ENCODE data around the gene CSNK1D.
"Not testable (repeated sequence)": the region's sequence is repeated elsewhere in the genome, so short reads cannot be mapped to it uniquely, and the experiment has no call there.

Gene CSNK1D

DNA sequence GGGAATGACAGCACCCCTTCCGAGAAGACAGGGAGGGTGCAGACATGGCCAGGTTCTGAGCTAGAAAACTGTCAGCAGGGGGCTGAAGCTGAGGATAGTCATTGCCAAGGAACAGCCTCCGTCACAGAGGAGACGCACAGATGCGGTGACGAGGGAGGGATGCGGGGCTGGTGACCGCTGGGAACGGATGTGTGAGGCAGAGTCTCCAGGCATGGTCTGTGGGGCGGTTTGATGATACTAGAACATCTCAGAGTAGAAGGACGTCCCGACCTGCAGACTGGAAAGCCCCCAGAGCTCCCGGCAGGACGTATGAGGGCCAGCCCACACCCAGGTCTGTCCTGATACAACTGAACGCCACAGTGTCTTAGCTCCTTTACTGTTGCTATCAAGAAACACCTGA, 1.8 kb upstream of the CSNK1D start:
- DNase-seq (ENCODE audit: low read depth in 1 of 2, low spot score in 1 of 2): no peak

DNA sequence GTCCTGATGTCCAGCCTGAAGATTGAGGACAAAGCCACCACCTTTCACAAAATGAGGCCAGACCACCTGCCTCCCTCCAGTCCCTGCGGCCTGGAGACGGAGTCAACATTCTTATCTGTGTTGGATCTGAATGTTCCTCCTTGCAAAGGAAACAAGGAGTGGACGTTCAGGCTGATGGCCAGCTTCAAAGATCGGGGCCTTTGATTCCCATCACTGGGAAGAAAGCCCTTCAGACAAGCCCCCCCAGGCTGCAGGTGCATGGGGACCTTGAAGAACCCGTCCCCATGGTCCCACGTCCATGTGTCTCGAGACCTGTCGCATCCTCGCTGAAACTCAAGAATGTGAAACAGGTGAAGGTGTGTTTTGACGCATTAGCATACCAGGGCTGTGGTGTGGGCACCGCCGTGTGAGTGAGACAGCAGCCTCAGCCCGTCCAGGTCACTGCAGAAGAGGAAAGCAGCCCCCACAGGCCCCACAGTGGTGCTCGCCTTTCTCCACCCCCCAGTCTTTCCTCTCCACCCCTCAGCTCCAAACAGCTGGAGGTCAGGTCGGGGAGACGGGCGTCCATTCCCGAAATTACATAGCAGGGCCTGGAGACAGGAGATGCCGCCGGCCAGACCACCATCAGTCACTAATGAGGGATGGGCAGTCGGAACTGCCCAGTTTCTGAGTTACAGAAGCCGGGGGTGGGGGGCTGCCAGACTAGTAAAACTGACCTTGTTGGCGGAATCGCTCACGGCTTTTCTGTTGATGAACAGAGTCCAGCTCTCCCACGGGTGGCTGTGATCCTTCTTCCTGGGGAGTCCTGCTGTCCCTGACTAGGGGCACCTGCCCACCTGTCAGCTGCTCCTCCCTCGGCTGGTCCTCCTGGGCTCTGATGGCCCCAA, 877 bp upstream of the CSNK1D start:
- no peak for DNase-seq (ENCODE audit: low read depth in 1 of 2, low spot score in 1 of 2)

DNA sequence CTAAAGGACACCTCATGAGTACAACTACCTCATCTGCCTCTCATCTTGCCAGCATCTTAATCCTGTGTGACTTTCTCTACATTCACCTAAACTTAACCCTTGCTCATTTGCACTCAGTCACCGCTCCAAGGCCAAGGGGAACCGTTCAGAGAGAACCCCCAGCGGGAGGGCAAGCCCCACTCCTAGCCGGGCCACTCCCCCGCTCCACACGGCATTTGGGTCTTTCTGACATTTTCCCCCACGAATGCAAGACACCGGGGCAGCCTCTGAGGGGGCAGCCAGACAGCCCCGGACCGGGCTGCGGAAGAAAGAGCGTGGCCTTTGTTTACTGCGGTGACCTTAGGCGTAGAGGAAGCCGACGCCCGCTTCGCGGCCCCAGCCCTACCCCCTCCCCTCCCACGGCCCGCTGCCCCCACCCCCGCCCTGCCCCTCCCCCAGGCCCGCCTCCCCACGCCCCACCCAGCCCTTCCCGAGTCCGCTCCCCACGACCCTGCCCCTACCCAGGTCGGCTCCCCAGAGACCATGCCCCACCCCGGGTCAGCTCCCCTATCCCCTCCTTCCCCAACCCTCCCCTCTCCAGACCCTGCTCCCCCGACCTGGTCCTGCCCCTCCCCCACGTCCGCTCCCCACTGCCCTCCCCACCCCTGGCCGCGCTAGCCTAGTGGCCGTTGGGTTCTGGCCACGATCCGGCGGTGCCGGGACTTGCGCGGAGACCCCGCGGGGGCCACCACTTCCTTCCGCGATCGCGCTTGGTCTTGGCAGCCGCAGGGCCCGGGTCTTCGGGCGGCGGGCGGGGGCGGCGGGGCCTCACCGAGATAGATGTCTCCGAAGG, 789 bp downstream of the CSNK1D start:
- no peak for DNase-seq (ENCODE audit: low read depth in 1 of 2, low spot score in 1 of 2)

DNA sequence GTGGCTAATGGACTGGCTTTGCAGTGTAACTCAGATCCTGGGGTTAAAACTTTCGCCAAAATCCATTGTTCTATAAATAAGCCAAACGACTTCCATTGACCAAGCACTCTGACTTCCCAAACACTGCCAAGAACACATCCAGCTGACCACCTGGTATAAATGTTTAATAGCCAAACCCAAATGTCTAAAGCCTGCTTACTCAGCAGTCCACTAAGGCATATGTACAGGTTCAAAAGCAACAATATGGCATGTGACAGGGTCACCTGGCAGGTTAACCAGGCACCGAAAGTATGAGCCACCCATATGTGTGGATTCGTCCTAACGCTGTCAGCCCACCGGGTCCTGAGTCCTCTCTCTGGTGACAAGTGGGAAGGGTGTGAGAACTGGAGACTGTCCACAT, 2.1 kb downstream of the CSNK1D start:
- DNase-seq (ENCODE audit: low read depth in 1 of 2, low spot score in 1 of 2): no peak

DNA sequence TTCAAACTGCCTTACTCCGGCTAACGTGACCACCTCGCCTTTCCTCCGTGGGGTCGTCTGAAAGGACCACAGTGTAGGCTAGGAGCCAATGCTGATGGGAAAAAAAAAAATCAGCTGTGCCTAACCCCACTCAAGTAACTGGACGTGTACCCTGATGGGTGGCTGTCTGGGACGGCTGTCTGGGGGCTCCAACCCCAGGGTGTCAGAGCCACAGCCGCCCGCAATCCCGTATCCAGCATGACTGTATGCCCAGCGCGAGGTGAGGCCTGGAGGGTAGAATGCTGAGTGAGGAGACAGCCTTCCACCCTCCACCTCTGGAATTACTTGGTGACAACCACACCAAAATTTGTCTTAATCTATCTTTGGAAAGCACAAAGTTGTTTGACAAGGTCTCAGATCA, 2.8 kb downstream of the CSNK1D start:
- no peak for DNase-seq (ENCODE audit: low read depth in 1 of 2, low spot score in 1 of 2)

DNA sequence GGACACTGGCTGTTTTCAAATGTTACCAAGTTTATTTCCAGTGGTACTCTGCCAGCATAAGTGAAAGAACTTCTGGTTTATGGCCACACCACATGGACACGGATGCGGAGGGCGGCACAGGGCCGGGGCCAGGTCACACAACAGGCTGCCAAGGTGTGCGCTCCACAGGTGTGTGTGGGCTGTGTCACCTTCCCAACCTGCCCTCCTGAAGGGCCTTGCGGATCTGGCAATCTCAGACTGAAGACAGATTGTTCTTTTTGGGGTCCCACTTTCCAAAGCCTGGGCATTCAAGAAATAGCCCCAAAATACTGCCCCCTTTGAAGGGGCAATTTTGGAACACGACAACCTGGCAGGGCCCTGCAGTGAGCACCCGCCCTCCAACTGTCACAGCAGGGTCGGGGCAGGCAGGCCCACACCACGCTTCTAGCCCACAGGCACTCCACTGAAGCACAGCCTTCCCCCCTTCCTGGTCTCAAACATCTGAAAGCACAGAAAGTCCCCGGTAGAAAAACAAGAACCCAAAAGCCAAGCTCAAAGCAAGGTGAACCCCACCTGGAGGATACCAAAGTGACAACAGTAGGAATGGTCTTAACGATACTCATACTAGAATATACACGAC, 3.5 kb downstream of the CSNK1D start:
- DNase-seq (ENCODE audit: low read depth in 1 of 2, low spot score in 1 of 2): no peak

DNA sequence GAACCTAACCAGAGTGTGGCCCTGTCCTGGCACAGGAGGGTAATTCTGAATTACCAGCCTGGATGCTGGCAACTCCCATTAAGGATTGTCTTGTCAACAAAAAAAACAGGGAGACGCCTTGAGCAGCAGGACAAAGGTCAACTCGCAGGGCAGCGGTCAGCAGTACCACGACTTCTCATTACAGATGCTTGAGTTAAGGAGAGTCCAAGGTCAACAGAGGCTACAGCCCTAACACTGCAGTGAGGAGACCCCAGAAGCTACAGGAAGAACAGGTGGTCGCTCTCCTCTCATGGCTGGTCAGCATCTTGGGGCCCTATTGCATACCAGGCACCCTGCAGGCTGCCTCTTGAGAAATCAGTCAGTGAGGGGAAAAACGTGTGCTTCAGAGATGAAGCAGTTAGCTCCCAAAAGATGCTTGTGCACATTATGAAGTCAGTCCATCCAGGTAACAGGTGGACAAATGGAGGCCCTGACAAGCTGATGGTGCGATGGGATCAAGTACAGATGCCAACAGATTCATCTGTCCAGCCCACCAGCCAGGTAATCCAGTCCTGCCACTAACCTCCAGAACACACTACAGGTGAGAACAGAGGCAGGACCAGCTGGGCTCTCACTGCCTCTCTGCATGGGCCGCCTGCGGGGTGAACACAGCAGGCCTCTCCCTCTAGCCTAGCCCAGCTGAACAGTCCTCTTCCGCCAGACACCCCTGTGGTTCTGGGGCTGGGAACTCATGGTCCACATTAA, 4.2 kb downstream of the CSNK1D start:
- DNase-seq (ENCODE audit: low read depth in 1 of 2, low spot score in 1 of 2): no peak

DNA sequence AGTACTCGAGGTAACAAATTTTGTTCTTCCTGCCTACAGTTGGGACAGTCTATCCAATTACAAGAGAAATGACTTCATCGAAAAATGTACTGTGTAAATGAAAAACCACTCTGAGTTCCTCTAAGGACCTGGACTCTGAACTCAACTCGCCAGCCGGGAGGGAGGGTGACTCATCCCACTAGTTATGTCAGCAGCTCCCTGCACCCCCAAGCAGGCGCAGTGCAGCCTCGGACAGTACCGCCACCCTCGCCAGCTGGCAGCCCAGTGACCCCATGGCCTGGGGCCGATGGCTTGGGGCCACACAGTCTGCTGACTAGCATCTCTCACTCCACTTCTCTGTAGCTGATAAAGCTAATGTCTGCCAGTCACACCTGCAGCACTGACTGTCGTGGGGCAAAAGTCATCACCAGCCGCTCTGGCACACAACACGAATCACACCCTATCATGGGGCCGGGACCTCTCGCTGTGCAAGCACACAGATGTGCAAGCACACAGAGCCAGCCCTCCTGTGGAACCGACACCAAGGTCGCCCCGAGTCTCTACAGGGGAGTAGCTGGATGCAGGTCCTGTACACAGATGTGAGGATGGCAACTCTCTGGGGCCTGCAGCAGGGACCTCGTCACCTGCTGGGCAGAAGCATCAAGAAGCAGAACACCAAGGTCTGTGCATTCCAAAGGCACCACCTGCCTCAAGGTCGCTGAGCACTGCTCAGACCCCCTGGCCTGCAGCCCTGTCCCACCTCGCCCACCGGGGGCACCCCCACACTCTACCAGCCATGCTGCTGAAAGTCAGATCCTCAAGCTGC, 5.7 kb downstream of the CSNK1D start:
- DNase-seq (ENCODE audit: low read depth in 1 of 2, low spot score in 1 of 2): no peak

DNA sequence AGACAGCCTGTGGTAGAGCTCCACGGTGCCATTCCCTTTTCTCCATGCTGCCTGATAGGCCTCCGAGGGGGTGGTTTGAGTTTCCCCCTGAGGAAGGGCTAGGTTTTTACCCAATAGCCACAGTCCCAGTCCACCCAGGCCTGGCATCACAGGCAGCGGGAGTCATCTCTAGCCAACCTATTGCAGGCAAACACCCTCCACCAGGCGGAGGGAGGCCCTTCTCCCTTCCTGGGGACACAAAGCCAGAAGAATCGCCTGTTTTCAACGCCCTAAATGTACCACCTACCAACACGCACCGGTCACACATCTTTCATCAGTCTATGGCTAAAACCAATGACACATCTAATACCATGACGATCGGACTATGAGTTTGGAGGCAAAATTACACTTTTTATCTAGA, 7.4 kb downstream of the CSNK1D start:
- no peak for DNase-seq (ENCODE audit: low read depth in 1 of 2, low spot score in 1 of 2)

DNA sequence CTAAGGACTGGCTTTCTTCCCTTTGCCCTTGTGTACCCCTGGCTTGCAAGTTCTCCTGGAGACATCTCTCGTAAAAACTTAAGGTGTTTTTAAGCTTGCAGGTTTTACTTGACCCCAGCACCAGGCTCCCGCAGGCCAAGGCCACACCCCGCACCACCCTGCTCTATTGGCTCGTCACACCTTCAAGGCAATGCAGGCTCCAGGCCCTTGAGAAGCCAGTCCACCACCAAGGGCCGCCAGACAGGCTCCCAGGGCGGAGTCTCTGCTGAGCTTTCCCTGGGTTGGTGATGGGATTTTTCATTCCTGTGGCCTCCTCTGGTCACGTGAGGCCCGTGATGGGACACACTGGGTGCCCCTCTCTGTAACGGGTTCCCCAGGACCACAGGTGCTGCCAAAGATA, 9.9 kb downstream of the CSNK1D start:
- no peak for DNase-seq (ENCODE audit: low read depth in 1 of 2, low spot score in 1 of 2)

DNA sequence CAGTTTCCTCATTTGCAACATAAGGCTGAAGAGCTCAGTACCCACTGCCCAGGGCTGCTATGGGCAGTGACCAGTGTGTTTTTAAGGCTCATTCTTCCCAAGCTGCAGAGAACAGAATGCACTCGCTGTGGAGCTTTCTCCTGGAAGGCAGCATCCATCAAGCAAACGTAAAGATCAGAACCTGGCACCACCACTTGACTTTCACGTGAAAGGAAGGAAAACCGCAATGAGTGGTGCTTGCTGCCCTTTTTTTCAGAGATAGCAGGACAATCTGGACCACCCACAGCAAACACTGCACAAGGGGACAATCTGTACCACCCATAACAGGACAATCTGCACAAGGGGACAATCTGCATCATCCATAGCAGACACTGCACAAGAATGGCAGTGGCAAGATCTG, 11.2 kb downstream of the CSNK1D start:
- no peak for DNase-seq (ENCODE audit: low read depth in 1 of 2, low spot score in 1 of 2)

DNA sequence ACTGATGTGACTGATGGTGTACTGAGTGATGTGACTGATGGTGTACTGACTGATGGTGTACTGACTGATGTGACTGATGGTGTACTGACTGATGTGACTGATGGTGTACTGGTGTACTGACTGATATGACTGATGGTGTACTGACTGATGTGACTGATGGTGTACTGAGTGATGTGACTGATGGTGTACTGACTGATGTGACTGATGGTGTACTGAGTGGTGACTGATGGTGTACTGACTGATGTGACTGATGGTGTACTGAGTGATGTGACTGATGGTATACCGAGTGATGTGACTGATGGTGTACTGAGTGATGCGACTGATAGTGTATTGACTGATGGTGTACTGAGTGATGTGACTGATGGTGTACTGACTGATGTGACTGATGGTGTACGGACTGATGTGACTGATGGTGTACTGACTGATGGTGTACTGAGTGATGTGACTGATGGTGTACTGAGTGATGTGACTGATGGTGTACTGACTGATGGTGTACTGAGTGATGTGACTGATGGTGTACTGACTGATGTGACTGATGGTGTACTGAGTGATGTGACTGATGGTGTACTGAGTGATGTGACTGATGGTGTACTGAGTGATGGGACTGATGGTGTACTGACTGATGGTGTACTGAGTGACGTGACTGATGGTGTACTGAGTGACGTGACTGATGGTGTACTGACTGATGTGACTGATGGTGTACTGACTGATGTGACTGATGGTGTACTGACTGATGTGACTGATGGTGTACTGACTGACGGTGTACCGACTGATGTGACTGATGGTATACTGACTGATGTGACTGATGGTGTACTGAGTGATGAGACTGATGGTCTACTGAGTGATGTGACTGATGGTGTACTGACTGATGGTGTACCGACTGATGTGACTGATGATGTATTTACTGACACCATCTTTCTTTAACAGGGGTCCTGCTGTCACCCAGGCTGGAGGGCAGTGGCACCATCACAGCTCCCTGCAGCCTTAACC, 13.2 kb downstream of the CSNK1D start:
- not testable (repeated sequence) for DNase-seq (ENCODE audit: low read depth in 1 of 2, low spot score in 1 of 2)

DNA sequence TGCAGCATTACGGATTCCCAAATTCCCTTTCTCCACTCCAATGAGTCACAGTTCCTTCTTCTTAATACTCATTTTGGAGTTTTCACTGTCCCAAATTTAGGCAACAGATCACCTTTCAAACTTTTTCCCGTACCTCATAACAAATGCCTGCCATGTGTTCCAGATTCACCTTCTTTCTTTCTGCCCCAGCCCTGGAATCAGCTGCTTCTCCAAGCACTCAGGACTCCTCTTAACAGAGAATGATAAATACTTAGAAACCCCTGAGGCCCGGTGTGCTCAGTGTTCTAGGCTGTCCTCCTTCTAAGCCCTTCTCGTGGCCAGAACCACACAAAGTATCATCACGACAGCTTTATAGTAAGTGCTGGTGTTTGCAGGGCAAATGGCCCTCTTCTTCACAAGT, 14.9 kb downstream of the CSNK1D start:
- DNase-seq (ENCODE audit: low read depth in 1 of 2, low spot score in 1 of 2): no peak

DNA sequence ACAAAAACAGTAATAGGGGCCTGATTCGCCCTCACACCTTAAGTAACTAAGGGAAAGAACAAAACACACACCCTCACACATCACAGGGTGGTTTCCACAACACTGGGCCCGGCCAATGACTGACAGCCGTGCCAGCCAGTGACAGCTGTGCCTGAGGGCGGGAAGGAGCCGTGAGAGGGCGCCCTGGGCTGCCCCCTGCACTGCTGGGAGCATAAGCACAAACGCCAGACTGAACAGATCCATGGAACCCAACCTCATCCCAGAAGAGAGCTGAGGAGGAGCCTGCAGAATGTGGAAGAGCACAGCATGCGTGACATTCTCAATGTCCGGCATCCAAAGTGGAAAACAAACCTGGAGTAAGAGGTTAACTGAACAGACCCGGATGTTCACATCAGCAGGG, 16.0 kb downstream of the CSNK1D start:
- DNase-seq (ENCODE audit: low read depth in 1 of 2, low spot score in 1 of 2): peak in 1 of 2 donors; percentile 46

DNA sequence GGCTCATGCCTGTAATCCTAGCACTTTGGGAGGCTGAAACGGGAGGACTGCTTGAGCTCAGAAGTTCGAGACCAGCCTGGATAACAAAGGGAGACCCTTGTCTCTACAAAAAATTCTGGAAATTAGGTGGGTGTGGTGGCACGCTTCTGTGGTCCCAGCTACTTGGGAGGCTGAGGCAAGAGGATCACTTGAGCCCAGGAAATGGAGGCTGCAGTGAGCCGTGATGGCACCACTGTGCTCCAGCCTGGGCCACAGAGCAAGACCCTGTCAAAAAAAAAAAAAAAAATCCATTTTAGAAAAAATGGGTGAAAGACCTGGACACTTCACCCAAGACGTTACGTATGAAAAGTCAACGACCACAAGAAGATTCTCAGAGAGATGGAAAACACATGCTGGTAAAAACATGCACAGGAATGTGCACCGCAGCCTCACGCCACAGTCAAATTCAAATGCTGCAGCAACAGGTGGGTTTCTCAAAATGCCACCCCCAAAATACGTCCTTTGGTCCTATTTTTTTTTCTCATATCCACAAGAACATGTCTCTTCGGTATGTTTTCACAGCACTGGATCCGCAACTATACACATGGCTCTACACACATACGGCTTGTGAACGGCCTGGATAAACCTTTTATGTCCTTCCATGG, 17.1 kb downstream of the CSNK1D start:
- DNase-seq (ENCODE audit: low read depth in 1 of 2, low spot score in 1 of 2): no peak

DNA sequence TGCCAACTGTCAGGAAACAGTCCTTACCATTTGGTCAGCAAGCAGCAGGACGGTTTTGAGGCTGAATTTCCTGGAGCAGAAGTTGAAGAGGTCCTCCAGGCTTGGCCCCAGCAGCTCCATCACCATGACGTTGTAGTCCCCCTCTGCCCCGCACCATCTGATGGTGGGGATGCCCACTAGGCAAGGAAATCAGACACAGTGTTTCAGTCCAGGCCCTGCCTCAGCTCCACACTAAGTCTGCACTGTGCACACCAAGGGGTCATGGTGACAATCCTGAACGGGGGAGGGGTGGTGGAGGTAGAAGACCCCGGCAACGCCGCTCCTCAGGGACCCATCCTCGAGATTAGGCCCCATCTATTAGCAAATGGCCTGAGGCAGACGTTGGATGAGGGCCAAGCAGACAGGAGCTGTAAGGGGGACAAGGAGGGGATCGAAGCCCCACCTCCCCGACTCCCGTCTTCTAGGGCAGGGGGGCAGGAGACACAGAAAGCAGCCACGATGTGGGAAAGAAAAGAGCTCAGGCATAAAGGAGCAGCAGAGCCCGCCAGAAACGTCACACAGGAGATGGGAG, 18.0 kb downstream of the CSNK1D start:
- no peak for DNase-seq (ENCODE audit: low read depth in 1 of 2, low spot score in 1 of 2)

DNA sequence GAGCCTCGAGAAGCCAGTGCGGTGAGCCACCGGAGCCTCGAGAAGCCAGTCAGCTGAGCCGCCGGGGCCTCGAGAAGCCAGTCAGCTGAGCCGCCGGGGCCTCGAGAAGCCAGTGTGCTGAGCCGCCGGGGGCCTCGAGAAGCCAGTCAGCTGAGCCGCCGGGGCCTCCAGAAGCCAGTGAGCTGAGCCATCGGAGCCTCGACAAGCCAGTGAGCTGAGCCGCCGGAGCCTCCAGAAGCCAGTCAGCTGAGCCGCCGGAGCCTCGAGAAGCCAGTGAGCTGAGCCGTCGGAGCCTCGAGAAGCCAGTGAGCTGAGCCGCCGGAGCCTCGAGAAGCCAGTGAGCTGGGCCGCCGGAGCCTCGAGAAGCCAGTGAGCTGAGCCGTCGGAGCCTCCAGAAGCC, 18.8 kb downstream of the CSNK1D start:
- not testable (repeated sequence) for DNase-seq (ENCODE audit: low read depth in 1 of 2, low spot score in 1 of 2)

DNA sequence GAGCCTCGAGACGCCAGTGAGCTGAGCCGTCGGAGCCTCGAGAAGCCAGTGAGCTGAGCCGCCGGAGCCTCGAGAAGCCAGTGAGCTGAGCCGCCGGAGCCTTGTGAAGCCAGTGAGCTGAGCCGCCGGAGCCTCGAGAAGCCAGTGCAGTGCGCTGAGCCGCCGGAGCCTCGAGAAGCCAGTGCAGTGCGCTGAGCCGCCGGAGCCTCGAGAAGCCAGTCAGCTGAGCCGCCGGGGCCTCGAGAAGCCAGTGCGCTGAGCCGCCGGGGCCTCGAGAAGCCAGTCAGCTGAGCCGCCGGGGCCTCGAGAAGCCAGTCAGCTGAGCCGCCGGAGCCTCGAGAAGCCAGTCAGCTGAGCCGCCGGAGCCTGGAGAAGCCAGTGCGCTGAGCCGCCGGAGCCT, 19.4 kb downstream of the CSNK1D start:
- not testable (repeated sequence) for DNase-seq (ENCODE audit: low read depth in 1 of 2, low spot score in 1 of 2)
